ENCODE measurements around the gene SCARB1. TPM values are rescaled to one million over a fixed set of nuclear protein-coding genes. Genes with fewer than 3 reads are reported as not detected.

Gene SCARB1
- total RNA-seq, 1 donor from 2014 or later = 10.2 TPM

- intact Hi-C loops (cut with micrococcal nuclease) = no loop called here
Observed at GRCh38 chr12:124865728-124866127, 2.1 kb upstream of the SCARB1 start.

GRCh38 chr12:124864326-124864752 lies 675 bp upstream of the SCARB1 start:
- intact Hi-C loops (cut with micrococcal nuclease) = loop anchor here (5.0 kb wide), 3 partner anchors 43 to 297 kb away; partner anchors contain the start of genes BRI3BP and NCOR2

GRCh38 chr12:124862768-124863415 lies 772 bp downstream of the SCARB1 start:
- intact Hi-C loops (cut with micrococcal nuclease) = loop anchor here (5.0 kb wide), 3 partner anchors 44 to 296 kb away; partner anchors contain the start of genes BRI3BP and NCOR2

- intact Hi-C loops (cut with micrococcal nuclease) = loop anchor here (5.0 kb wide), 3 partner anchors 45 to 295 kb away; partner anchors contain the start of genes BRI3BP and NCOR2
Observed at GRCh38 chr12:124861898-124862676, 1.6 kb downstream of the SCARB1 start.

GRCh38 chr12:124861492-124861891 lies 2.2 kb downstream of the SCARB1 start:
- intact Hi-C loops (cut with micrococcal nuclease) = loop anchor here (5.0 kb wide), 3 partner anchors 46 to 294 kb away; partner anchors contain the start of genes BRI3BP and NCOR2

- intact Hi-C loops (cut with micrococcal nuclease) = no loop called here
Observed at GRCh38 chr12:124857921-124858461, 5.7 kb downstream of the SCARB1 start.

GRCh38 chr12:124856842-124857178 lies 6.9 kb downstream of the SCARB1 start:
- intact Hi-C loops (cut with micrococcal nuclease) = no loop called here

GRCh38 chr12:124856132-124856841 lies 7.4 kb downstream of the SCARB1 start:
- intact Hi-C loops (cut with micrococcal nuclease) = no loop called here

- intact Hi-C loops (cut with micrococcal nuclease) = no loop called here
Observed at GRCh38 chr12:124855275-124855957, 8.2 kb downstream of the SCARB1 start.

- intact Hi-C loops (cut with micrococcal nuclease) = no loop called here
Observed at GRCh38 chr12:124854637-124855184, 9.0 kb downstream of the SCARB1 start.

- intact Hi-C loops (cut with micrococcal nuclease) = no loop called here
Observed at GRCh38 chr12:124853781-124854636, 9.7 kb downstream of the SCARB1 start.

GRCh38 chr12:124852911-124853427 lies 10.7 kb downstream of the SCARB1 start:
- intact Hi-C loops (cut with micrococcal nuclease) = no loop called here

- intact Hi-C loops (cut with micrococcal nuclease) = no loop called here
Observed at GRCh38 chr12:124852329-124852831, 11.3 kb downstream of the SCARB1 start.

GRCh38 chr12:124851342-124851741 lies 12.3 kb downstream of the SCARB1 start:
- intact Hi-C loops (cut with micrococcal nuclease) = no loop called here

- intact Hi-C loops (cut with micrococcal nuclease) = no loop called here
Observed at GRCh38 chr12:124849382-124849781, 14.3 kb downstream of the SCARB1 start.

GRCh38 chr12:124848621-124849380 lies 14.9 kb downstream of the SCARB1 start:
- intact Hi-C loops (cut with micrococcal nuclease) = no loop called here

GRCh38 chr12:124847113-124848074 lies 16.3 kb downstream of the SCARB1 start:
- intact Hi-C loops (cut with micrococcal nuclease) = no loop called here

Measured in T-helper 2 cell treated with Interferon-gamma antibody and Interleukin-4, amounts not matched to agents 100 ng/mL and 5 ng/mL, for 36 hours (primary cell).